SU-DHL-6 (cell line): Measurements from ENCODE around the gene PLEKHM2.

Experiments used
- EZH2phosphoT487 ChIP-seq: fragments of 200-600 bp; sonication (generic), shearing (Covaris generic); conservative IDR thresholded peaks from 2 replicates; pipeline ENCODE4 v1.6.1; 2018; ENCODE audit warnings: mild to moderate bottlenecking, antibody characterized with exemption, low read length, moderate library complexity, mixed read lengths
- TF ChIP-seq, protein P1 (sequence below): fragments of 200-600 bp; sonication (generic); IDR thresholded peaks from one replicate; pipeline ENCODE4 v1.5.1; 2017; ENCODE audit warnings: antibody characterized with exemption, mild to moderate bottlenecking, low read length, moderate library complexity; ENCODE audit not compliant: insufficient read depth, poor library complexity, severe bottlenecking

GRCh38 chr1:15680131-15680530 lies 4.0 kb upstream of the PLEKHM2 start:
- TF ChIP-seq, protein P1, sequence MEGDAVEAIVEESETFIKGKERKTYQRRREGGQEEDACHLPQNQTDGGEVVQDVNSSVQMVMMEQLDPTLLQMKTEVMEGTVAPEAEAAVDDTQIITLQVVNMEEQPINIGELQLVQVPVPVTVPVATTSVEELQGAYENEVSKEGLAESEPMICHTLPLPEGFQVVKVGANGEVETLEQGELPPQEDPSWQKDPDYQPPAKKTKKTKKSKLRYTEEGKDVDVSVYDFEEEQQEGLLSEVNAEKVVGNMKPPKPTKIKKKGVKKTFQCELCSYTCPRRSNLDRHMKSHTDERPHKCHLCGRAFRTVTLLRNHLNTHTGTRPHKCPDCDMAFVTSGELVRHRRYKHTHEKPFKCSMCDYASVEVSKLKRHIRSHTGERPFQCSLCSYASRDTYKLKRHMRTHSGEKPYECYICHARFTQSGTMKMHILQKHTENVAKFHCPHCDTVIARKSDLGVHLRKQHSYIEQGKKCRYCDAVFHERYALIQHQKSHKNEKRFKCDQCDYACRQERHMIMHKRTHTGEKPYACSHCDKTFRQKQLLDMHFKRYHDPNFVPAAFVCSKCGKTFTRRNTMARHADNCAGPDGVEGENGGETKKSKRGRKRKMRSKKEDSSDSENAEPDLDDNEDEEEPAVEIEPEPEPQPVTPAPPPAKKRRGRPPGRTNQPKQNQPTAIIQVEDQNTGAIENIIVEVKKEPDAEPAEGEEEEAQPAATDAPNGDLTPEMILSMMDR = no peak
- TF ChIP-seq EZH2phosphoT487 = no peak
